ENCODE measurements around the gene ZDHHC14. TPM values are rescaled to one million over a fixed set of nuclear protein-coding genes. Genes with fewer than 3 reads are reported as not detected.

Gene ZDHHC14
- total and polyA plus RNA-seq, 4 donors = 4.3 to 18.3 (median 8.9) TPM

DNA sequence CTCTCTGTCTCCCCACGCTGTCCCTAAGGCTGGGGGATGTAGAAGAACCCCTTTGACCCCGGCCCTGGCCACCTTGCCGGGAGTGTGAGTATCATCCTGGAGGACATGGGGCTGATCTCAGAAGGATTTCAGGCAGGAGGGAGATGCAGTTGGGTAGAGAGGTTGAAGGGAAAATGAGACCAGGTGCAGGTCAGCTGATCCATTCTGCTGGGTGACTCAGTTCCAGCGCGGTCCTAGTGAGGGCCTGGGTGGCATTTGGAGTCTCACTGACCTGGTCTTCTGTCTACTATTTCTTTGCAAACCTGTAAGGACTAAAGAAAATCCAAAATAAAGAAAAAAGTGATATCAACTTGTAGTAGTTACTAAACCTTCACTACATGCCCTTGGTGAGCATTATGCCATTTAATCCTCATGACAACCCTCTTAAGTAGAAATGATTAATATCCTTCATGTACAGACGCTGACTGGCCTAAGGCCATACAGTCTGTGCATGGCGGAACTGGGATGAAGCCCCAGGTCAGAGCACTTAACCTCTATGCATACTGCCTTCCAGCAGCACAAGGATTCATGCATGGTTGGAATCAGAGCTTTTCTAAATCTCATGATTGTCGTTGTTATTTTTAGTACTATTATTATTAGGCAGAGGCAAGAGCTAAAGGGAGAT lies 106.3 kb downstream of the ZDHHC14 start:
- DNase-seq (no peak), ATAC-seq (ENCODE audit: insufficient read depth, low FRiP score) (no peak)
- TF ChIP-seq, protein P1, sequence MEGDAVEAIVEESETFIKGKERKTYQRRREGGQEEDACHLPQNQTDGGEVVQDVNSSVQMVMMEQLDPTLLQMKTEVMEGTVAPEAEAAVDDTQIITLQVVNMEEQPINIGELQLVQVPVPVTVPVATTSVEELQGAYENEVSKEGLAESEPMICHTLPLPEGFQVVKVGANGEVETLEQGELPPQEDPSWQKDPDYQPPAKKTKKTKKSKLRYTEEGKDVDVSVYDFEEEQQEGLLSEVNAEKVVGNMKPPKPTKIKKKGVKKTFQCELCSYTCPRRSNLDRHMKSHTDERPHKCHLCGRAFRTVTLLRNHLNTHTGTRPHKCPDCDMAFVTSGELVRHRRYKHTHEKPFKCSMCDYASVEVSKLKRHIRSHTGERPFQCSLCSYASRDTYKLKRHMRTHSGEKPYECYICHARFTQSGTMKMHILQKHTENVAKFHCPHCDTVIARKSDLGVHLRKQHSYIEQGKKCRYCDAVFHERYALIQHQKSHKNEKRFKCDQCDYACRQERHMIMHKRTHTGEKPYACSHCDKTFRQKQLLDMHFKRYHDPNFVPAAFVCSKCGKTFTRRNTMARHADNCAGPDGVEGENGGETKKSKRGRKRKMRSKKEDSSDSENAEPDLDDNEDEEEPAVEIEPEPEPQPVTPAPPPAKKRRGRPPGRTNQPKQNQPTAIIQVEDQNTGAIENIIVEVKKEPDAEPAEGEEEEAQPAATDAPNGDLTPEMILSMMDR (IDR thresholded peaks at IDR 0.05; ENCODE audit: control extremely low read depth, extremely low read depth) = no peak
- Histone ChIP-seq H3K4me3 (no peak overlapping the region), H3K27ac (ENCODE audit: low read depth in 1 of 2, low read length in 1 of 2) (no peak overlapping the region), H3K9ac (ENCODE audit: insufficient read depth in 1 of 2, low read length in 2 of 2) (no peak overlapping the region), H3K36me3 (ENCODE audit: control insufficient read depth in 4 of 4, insufficient read depth in 4 of 4, low read length in 4 of 4) (no peaks in the 10 kb centered on the region), H3K27me3 (ENCODE audit: control insufficient read depth in 3 of 3, insufficient read depth in 3 of 3, low read length in 2 of 3) (no peaks in the 10 kb centered on the region), H3K4me1 (ENCODE audit: control insufficient read depth in 5 of 5, insufficient read depth in 5 of 5, low read length in 5 of 5) (peaks cover 0 to 6% (median 0%) of the 10 kb centered on the region in 5 donors), H3K9me3 (ENCODE audit: control insufficient read depth in 4 of 4, insufficient read depth in 3 of 4, low read length in 3 of 4) (no peaks in the 10 kb centered on the region)
- 88 to 93% methylated on average over 8 of the region's 8 CpGs for WGBS, 2 donors

DNA sequence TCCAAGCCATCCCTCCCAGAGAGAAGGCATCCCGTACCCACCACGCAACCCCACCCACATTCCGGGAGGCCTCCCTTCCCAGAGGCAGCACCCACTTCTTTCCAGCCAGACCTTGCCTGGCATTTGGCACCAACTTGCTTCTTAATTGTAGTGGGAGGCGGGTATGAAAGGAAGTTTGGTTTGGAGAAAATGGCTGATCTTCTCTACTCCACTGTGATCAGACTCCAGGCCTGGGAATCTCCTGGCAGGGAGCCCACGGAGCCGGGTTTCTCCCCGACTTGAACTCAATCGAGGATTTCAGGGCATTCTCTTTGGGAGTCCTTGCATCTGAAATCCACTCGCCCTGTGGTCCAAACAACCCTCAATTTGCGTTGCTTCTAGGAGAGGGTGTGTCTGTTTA lies 107.1 kb downstream of the ZDHHC14 start:
- 72 to 81% methylated on average over 10 of the region's 10 CpGs for WGBS, 2 donors
- Histone ChIP-seq H3K9me3 (ENCODE audit: control insufficient read depth in 4 of 4, insufficient read depth in 3 of 4, low read length in 3 of 4) (no peaks in the 10 kb centered on the region), H3K27me3 (ENCODE audit: control insufficient read depth in 3 of 3, insufficient read depth in 3 of 3, low read length in 2 of 3) (no peaks in the 10 kb centered on the region), H3K4me3 (no peak overlapping the region), H3K27ac (ENCODE audit: low read depth in 1 of 2, low read length in 1 of 2) (no peak overlapping the region), H3K9ac (ENCODE audit: insufficient read depth in 1 of 2, low read length in 2 of 2) (no peak overlapping the region), H3K36me3 (ENCODE audit: control insufficient read depth in 4 of 4, insufficient read depth in 4 of 4, low read length in 4 of 4) (no peaks in the 10 kb centered on the region), H3K4me1 (ENCODE audit: control insufficient read depth in 5 of 5, insufficient read depth in 5 of 5, low read length in 5 of 5) (peaks cover 0 to 6% (median 0%) of the 10 kb centered on the region in 5 donors)
- ATAC-seq (ENCODE audit: insufficient read depth, low FRiP score) (no peak), DNase-seq (peak; percentile 46 to 57 (median 50))
- TF ChIP-seq, protein P1 (IDR thresholded peaks at IDR 0.05; ENCODE audit: control extremely low read depth, extremely low read depth) = no peak

DNA sequence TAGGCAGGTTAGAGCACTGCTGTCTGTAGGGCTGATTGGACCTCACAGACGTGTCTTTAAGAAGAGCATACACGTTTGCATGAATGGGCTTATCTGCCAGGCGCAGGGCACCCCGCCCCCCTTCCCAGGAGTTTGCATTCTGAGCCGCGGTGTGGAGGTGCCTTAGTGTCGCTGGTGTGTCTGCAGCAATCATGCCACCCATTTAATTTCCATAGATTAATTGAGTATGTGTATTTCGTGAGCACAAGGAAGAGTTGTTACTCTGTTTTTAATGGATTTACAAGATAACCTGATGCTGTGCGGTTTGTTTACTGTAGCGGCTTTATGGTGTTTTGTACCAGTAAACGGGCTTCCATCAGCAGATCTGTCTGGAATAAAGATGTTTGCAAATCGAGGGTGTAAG lies 107.7 kb downstream of the ZDHHC14 start:
- no peak for ATAC-seq (ENCODE audit: insufficient read depth, low FRiP score)
- no peak overlapping the region for H3K27ac ChIP-seq (ENCODE audit: low read depth in 1 of 2, low read length in 1 of 2)
- no peak overlapping the region for H3K9ac ChIP-seq (ENCODE audit: insufficient read depth in 1 of 2, low read length in 2 of 2)
- DNase-seq = no peak
- H3K4me1 ChIP-seq (ENCODE audit: control insufficient read depth in 5 of 5, insufficient read depth in 5 of 5, low read length in 5 of 5) = peaks cover 0 to 6% (median 0%) of the 10 kb centered on the region in 5 donors
- 80 to 87% methylated on average over 12 of the region's 12 CpGs for WGBS, 2 donors
- TF ChIP-seq, protein P1 (IDR thresholded peaks at IDR 0.05; ENCODE audit: control extremely low read depth, extremely low read depth) = no peak
- no peak overlapping the region for H3K4me3 ChIP-seq
- no peaks in the 10 kb centered on the region for H3K9me3 ChIP-seq (ENCODE audit: control insufficient read depth in 4 of 4, insufficient read depth in 3 of 4, low read length in 3 of 4)
- no peaks in the 10 kb centered on the region for H3K36me3 ChIP-seq (ENCODE audit: control insufficient read depth in 4 of 4, insufficient read depth in 4 of 4, low read length in 4 of 4)
- H3K27me3 ChIP-seq (ENCODE audit: control insufficient read depth in 3 of 3, insufficient read depth in 3 of 3, low read length in 2 of 3) = no peaks in the 10 kb centered on the region

All from lung (tissue), 12 donors.